SK-N-MC (cell line): ENCODE data around the gene ATG9B.

Experiments
- EZH2 ChIP-seq: fragments of 200-600 bp; sonication (generic); IDR thresholded peaks from one replicate; pipeline ENCODE4 v1.6.1; 2017; ENCODE audit warnings: antibody characterized with exemption
- POLR2AphosphoS5 ChIP-seq: IDR thresholded peaks from 2 replicates; pipeline ENCODE4 v1.6.1; 2012; ENCODE audit warnings: mild to moderate bottlenecking, low read depth, low read length, borderline replicate concordance

DNA sequence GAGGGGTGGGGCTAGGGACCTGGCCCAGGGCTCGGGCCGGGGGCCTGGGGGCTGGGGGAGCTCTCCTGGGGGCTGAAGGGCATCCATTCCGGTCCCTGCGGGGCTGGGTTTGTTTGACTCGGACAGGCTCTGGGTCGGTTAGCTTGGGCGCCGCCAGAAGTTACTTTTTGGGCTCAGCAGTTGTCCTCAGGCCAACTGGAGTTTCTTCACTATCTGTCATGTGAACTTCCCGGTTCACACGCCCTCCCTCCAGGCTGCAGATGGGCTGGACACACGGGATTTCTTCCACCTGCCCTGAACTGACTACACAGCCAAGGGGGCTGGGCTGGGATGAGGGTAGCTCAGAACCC, 38.9 kb upstream of the ATG9B start:
- TF ChIP-seq POLR2AphosphoS5: no peak
- TF ChIP-seq EZH2: no peak
